Thoracic aorta (tissue), 2 donors: ENCODE data around the gene BICC1. TPM values are rescaled to one million over a fixed set of nuclear protein-coding genes. Genes with fewer than 3 reads are reported as not detected.
"Not testable (repeated sequence)": the region's sequence is repeated elsewhere in the genome, so short reads cannot be mapped to it uniquely, and the experiment has no call there.

Source experiments
- ATAC-seq: fragments of 150-250 bp; one replicate; pipeline ENCODE4 v1.8.0; 2017; ENCODE audit warnings: low read depth; ENCODE audit not compliant: insufficient number of reproducible peaks, low FRiP score
- DNase-seq: peaks from one replicate; pipeline ENCODE4 v3.0.0-alpha.2; 2020; ENCODE audit warnings: low spot score
- H3K27ac ChIP-seq, 2 donors: fragments of 200-600 bp; sonication (generic); 1 replicate in 1 of 2; 2 replicates in 1 of 2; pipeline ENCODE4 v1.5.1; 2016; ENCODE audit warnings: mild to moderate bottlenecking in 2 of 2, moderate library complexity in 2 of 2
- H3K27me3 ChIP-seq: fragments of 200-600 bp; sonication (generic); replicated peaks from 2 replicates; pipeline ENCODE4 v1.6.0; 2016; ENCODE audit warnings: mild to moderate bottlenecking; ENCODE audit not compliant: insufficient read depth
- H3K36me3 ChIP-seq: fragments of 200-600 bp; sonication (generic); one replicate; pipeline ENCODE4 v1.5.1; 2016
- H3K4me1 ChIP-seq, 2 donors: fragments of 200-600 bp; sonication (generic); 1 replicate in 1 of 2; 2 replicates in 1 of 2; pipeline versions ENCODE4 v1.5.1 to v1.6.0; 2016; ENCODE audit warnings: low read depth in 2 of 2, mild to moderate bottlenecking in 1 of 2; ENCODE audit not compliant: control insufficient read depth in 1 of 2
- H3K4me3 ChIP-seq: fragments of 200-600 bp; sonication (generic); 2 replicates; pipeline ENCODE4 v1.5.1; 2016; ENCODE audit warnings: mild to moderate bottlenecking
- H3K9me3 ChIP-seq: fragments of 200-600 bp; sonication (generic); 2 replicates; pipeline ENCODE4 v1.5.1; 2016
- total RNA-seq, 2 donors: library from RNA; depleted of rRNA; stranded (reverse); fragments of >200 nt; gene quantifications; one replicate each; pipeline versions ENCODE4 v1.1.0 to v1.2.3, GENCODE V29; 2016
- TF ChIP-seq, protein P1 (sequence below): fragments of 200-600 bp; sonication (generic); IDR thresholded peaks from one replicate; pipeline ENCODE4 v1.5.1; 2019; ENCODE audit warnings: antibody characterized with exemption

The BICC1 gene
- total RNA-seq, 2 donors from 2014 or later = 20.4 to 28.1 TPM

DNA sequence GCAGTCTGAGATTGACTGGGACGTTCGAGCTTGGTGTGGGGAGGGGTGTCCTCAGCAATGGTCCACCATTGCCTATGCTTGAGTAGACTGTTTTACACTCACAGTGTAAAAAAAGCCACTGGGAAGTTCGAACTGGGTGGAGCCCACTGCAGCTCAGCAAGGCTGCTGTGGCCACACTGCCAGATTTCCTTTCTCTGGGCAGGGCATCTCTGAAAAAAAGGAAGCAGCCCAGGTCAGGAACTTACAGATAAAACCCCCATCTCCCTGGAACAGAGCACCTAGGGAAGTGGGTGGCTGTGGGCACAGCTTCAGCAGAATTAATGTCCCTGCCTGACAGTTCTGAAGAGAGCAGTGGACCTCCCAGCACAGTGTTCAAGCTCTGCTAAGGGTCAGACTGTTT, 80.3 kb downstream of the BICC1 start:
- no peaks in the 10 kb centered on the region for H3K36me3 ChIP-seq
- no peak overlapping the region for H3K4me3 ChIP-seq
- no peak overlapping the region for H3K27ac ChIP-seq
- no peak for DNase-seq
- no peaks in the 10 kb centered on the region for H3K27me3 ChIP-seq
- no peak for ATAC-seq
- TF ChIP-seq, protein P1, sequence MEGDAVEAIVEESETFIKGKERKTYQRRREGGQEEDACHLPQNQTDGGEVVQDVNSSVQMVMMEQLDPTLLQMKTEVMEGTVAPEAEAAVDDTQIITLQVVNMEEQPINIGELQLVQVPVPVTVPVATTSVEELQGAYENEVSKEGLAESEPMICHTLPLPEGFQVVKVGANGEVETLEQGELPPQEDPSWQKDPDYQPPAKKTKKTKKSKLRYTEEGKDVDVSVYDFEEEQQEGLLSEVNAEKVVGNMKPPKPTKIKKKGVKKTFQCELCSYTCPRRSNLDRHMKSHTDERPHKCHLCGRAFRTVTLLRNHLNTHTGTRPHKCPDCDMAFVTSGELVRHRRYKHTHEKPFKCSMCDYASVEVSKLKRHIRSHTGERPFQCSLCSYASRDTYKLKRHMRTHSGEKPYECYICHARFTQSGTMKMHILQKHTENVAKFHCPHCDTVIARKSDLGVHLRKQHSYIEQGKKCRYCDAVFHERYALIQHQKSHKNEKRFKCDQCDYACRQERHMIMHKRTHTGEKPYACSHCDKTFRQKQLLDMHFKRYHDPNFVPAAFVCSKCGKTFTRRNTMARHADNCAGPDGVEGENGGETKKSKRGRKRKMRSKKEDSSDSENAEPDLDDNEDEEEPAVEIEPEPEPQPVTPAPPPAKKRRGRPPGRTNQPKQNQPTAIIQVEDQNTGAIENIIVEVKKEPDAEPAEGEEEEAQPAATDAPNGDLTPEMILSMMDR = no peak
- no peaks in the 10 kb centered on the region for H3K9me3 ChIP-seq
- peaks cover 7 to 16% of the 10 kb centered on the region in 2 donors for H3K4me1 ChIP-seq

DNA sequence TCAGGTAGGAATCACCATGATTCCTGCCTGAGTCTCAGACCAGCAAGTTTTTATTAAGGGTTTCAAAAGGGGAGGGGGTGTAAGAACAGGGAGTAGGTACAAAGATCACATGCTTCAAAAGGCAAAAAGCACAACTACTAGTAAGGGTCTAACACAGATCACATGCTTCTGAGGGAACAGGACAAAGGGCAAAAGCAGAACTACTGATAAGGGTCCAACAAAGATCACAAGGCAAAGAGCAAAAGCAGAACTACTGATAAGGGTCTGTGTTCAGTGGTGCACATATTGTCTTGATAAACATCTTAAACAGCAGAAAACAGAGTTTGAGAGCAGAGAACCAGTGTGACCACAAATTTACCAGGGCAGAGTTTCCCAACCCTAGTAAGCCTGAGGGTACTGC, 84.5 kb downstream of the BICC1 start:
- not testable (repeated sequence) for H3K4me1 ChIP-seq, H3K36me3 ChIP-seq, H3K27me3 ChIP-seq, H3K27ac ChIP-seq, H3K9me3 ChIP-seq, ATAC-seq, H3K4me3 ChIP-seq, DNase-seq

DNA sequence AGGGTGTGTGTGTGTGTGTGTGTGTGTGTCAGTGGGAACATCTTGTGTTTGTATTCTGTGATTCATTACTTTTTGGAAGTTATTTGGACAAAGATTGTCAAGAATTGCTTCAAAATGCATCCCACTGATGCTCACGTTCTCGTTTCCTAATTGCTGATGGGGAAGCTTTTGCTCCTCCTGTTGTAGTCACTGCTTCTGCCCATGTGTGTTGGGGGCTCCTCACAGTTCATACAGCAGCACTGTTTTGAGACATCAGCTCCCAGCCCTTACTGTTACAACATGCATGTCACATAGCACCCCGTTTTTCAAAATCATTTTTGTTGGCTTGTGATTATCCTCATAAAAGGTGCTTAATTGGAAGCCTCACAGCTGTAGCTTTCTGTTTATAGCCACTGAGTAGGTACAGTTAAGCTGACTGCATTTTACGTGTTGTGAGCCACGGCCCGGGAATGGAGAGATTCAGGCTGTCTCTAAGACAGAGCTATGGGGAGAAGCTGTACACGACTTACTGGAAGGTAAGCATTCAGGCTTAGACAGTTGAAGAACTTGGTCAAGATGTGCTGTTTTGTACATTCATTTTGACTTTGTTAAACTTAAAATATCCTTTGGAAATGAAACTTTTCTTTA, 87.4 kb downstream of the BICC1 start:
- Histone ChIP-seq H3K27ac (no peak overlapping the region), H3K4me1 (no peaks in the 10 kb centered on the region), H3K27me3 (no peaks in the 10 kb centered on the region), H3K36me3 (no peaks in the 10 kb centered on the region), H3K9me3 (no peaks in the 10 kb centered on the region), H3K4me3 (no peak overlapping the region)
- DNase-seq = no peak
- TF ChIP-seq, protein P1 = no peak
- ATAC-seq = no peak

DNA sequence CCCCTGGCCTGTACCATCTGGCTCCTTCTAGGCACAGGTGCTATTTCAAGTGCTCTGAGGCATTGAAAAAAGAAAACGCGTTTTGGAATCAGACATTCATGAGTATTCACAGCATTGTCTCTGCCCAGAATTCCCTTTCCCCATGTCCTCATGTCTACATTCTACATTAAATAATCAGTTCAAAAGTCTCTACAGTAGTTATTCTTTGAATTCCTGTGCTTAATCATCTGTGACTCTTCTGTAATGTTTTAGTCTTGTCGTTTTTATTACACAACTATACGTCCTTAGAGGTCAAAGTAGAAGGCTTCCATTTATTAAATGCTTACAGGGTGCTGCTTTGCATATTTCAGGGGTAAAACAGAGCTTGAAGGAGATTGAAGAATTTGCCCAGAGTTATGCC, 95.7 kb downstream of the BICC1 start:
- TF ChIP-seq, protein P1 = no peak
- no peak overlapping the region for H3K27ac ChIP-seq
- H3K4me1 ChIP-seq = no peaks in the 10 kb centered on the region
- peaks cover 4% of the 10 kb centered on the region for H3K9me3 ChIP-seq
- no peak overlapping the region for H3K4me3 ChIP-seq
- no peaks in the 10 kb centered on the region for H3K27me3 ChIP-seq
- ATAC-seq = no peak
- DNase-seq = no peak
- no peaks in the 10 kb centered on the region for H3K36me3 ChIP-seq

DNA sequence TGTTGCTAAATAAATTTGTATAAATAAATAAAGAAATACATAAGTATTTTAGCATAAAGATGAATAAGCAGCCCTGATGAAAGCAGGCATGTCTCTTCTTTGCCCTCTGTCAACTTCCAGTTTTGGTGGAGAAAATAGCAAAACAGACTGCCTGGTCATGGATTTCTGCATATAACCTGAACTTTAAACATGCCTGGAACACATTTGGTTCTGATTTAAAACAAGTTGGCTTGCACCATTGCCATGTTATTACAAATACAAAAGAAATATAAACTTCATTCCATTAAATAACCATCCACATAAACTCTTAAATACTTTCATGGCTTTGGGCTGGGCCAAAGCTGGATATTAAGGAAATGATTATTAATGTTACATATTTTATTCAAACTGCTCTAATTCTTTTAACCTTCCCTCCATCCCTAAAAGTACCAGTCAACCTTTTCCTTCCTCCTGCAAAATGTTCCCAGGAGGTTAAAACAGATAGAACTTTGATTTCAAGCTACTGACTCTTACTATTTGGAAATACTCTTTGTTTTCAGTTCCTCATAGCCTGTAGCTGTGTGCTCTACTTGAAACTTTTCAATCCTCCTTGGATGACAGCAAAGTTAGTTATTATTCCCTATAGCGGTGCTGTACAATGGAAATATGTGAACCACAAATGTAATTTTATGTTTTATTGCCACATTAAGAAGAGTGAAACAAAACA, 96.3 kb downstream of the BICC1 start:
- peaks cover 4% of the 10 kb centered on the region for H3K9me3 ChIP-seq
- DNase-seq (no peak), ATAC-seq (no peak)
- H3K4me3 ChIP-seq = no peak overlapping the region
- TF ChIP-seq, protein P1 = no peak
- H3K27ac ChIP-seq = no peak overlapping the region
- no peaks in the 10 kb centered on the region for H3K4me1 ChIP-seq
- H3K27me3 ChIP-seq = no peaks in the 10 kb centered on the region
- H3K36me3 ChIP-seq = no peaks in the 10 kb centered on the region
